ENCODE data around the gene JMJD6. TPM values are rescaled to one million over a fixed set of nuclear protein-coding genes. Genes with fewer than 3 reads are reported as not detected.
A peak's percentile ranks its signal among the peaks of the same experiment; 100 is the strongest.
"Not testable (repeated sequence)": the region's sequence is repeated elsewhere in the genome, so short reads cannot be mapped to it uniquely, and the experiment has no call there.

JMJD6 gene
- total RNA-seq, 1 experiment from 2014 or later: 28.2 TPM

- peak; percentile 89 for DNase-seq
- Histone ChIP-seq H3K9me3 (no peaks in the 10 kb centered on the region), H3K4me3 (peak within 1 kb of the TSS; percentile 99), H3K36me3 (peaks cover 58% of the 10 kb centered on the region), H3K27me3 (no peaks in the 10 kb centered on the region)
Measured at GRCh38 chr17:76726776-76727718, 641 bp upstream of the JMJD6 start, which contains the start of gene METTL23. METTL23 (plus strand) TSS chr17:76726839; CDS start chr17:76729711, 2,872 bp downstream.

DNA sequence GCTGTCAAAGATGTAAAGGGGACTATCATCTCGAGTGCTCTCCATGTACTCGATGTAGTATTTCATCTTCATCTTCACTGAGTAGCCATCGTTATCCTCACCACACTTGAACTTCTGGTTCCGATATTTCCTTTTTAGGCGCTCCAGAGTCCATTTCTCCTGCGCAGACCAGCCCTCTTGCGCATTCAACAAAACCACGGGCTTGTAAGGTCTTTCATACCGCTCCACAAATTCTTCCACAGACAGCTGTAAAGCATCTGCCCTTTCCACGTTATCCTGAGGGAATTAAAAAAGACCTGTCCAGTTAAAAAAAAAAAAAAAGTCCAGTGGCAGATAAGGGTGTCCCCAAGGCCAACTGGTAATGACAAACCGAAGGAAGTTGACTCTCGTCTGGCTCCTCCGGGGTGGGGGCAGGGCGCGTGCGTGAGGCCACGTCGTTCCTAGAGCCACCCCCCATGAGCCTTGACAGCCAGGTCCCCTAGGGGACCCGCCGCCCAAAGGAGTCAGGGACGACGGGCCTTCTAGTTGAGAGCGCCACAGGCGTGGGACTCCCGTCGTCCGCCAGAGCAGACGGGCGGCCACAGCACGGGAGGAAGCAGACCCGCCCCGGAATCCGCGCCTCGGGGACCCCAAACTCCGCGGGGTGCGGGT is 701 bp downstream of the JMJD6 start:
- H3K36me3 ChIP-seq: peaks cover 61% of the 10 kb centered on the region
- peak; percentile 54 for DNase-seq

DNA sequence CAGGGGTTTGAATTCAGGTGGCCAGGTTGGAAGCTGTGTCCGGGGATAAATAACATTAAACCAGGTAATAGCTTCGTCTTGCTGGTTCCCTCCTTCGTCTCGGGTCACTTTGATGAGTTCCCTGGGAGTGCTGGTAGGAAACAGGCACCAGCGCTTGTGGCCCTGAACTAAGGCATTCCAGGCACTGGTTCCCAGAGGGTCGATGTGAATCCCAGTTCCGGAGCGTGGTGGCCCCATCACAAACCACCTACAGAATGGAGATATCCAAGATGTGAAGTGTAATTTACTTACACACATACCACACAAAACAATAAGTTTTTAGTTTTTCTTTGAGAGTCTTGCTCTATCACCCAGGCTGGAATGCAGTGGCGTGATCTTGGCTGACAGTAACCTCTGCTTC is 2.6 kb downstream of the JMJD6 start:
- no peaks in the 10 kb centered on the region for H3K27me3 ChIP-seq
- no peak for DNase-seq
- peaks cover 67% of the 10 kb centered on the region for H3K36me3 ChIP-seq
- no peak overlapping the region for H3K4me3 ChIP-seq
- no peaks in the 10 kb centered on the region for H3K9me3 ChIP-seq

More for the DNA sequence above, 701 bp downstream of the JMJD6 start:
- Histone ChIP-seq H3K4me3 (peak overlapping the region; percentile 99), H3K9me3 (no peaks in the 10 kb centered on the region), H3K27me3 (no peaks in the 10 kb centered on the region)

GRCh38 chr17:76722977-76723376 is 3.4 kb downstream of the JMJD6 start:
- not testable (repeated sequence) for DNase-seq, H3K27me3 ChIP-seq, H3K9me3 ChIP-seq, H3K4me3 ChIP-seq
- peaks cover 73% of the 10 kb centered on the region for H3K36me3 ChIP-seq

- Histone ChIP-seq H3K9me3 (no peaks in the 10 kb centered on the region), H3K4me3 (no peak overlapping the region), H3K36me3 (peaks cover 80% of the 10 kb centered on the region), H3K27me3 (no peaks in the 10 kb centered on the region)
- no peak for DNase-seq
Measured at GRCh38 chr17:76722279-76722678, 4.1 kb downstream of the JMJD6 start.

DNA sequence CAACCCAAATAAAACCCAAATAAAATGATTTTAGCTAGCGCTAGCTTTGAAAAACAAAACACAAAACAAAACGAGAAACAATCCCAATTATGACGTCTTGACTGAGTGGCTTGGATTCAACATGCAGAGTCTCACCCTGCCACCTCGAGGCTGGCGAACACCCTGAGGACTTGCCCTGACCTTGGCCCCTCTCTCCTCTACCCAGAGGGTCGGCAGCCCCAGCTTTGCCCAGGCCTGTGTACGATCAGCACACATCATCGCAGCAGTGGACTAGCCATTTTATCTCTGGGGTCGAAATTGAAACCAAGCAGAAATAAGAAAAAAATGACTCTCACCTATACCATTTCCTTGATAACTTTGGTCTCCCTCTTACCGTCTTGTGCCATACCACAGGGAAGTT is 4.9 kb downstream of the JMJD6 start:
- peaks cover 88% of the 10 kb centered on the region for H3K36me3 ChIP-seq

GRCh38 chr17:76720941-76721340 is 5.5 kb downstream of the JMJD6 start:
- no peak overlapping the region for H3K4me3 ChIP-seq
- no peak for DNase-seq
- H3K9me3 ChIP-seq: no peaks in the 10 kb centered on the region
- no peaks in the 10 kb centered on the region for H3K27me3 ChIP-seq
- peaks cover 93% of the 10 kb centered on the region for H3K36me3 ChIP-seq

More for the DNA sequence above, 4.9 kb downstream of the JMJD6 start:
- H3K9me3 ChIP-seq: no peaks in the 10 kb centered on the region
- H3K27me3 ChIP-seq: no peaks in the 10 kb centered on the region
- H3K4me3 ChIP-seq: no peak overlapping the region
- DNase-seq: no peak

DNA sequence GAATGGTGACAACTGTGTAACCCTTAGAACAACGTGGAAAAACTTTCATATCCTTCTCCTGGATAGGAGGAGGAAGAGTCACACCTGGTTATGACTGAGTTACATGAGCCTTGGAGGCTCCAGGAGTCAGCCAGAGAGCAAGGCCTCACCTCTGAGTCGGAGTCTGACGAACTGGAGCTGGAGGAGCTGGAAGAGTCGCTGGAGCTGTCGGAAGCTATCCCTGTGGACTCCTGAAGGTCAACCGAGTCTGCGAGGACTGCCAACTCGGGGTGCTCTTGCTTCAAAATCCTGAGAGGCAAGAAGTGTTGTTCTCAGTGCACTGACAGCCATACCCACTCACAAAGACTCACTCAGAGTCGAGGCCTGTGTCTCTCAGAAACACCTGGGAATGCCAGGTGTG is 6.2 kb downstream of the JMJD6 start:
- Histone ChIP-seq H3K27me3 (no peaks in the 10 kb centered on the region), H3K9me3 (no peaks in the 10 kb centered on the region), H3K4me3 (no peak overlapping the region), H3K36me3 (peaks cover 97% of the 10 kb centered on the region)
- no peak for DNase-seq

DNA sequence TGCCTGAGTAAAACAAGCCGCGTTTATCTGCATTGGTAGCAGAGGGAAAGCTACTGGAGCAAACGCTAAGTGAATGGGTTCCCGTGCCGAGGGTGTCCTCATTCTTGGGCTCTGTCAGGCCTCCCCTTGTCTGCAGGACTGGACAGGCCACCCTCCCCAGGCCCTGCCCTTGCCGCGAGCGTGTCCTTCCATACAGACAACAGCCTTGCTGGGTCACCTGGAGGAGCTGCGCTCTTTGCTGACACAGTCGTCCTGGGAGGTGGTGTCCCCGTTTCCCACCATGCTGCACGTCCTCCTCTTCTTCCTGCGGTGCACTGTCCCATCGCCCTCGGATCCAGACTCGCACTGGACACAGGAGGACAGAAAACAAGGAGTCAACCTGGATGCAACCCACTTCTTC is 7.9 kb downstream of the JMJD6 start:
- Histone ChIP-seq H3K27me3 (no peaks in the 10 kb centered on the region), H3K36me3 (peaks cover 97% of the 10 kb centered on the region), H3K4me3 (no peak overlapping the region), H3K9me3 (peaks cover 2% of the 10 kb centered on the region; the same call in 1 of the 2 replicates)
- DNase-seq: no peak

- no peak for DNase-seq
- Histone ChIP-seq H3K4me3 (no peak overlapping the region), H3K36me3 (peaks cover 91% of the 10 kb centered on the region), H3K9me3 (peaks cover 2% of the 10 kb centered on the region; the same call in 1 of the 2 replicates), H3K27me3 (no peaks in the 10 kb centered on the region)
Measured at GRCh38 chr17:76716839-76717215, 9.6 kb downstream of the JMJD6 start.

GRCh38 chr17:76716146-76716838 is 10.1 kb downstream of the JMJD6 start:
- peaks cover 86% of the 10 kb centered on the region for H3K36me3 ChIP-seq
- peaks cover 2% of the 10 kb centered on the region; the same call in 1 of the 2 replicates for H3K9me3 ChIP-seq
- DNase-seq: peak; percentile 19
- H3K27me3 ChIP-seq: no peaks in the 10 kb centered on the region
- H3K4me3 ChIP-seq: no peak overlapping the region

DNA sequence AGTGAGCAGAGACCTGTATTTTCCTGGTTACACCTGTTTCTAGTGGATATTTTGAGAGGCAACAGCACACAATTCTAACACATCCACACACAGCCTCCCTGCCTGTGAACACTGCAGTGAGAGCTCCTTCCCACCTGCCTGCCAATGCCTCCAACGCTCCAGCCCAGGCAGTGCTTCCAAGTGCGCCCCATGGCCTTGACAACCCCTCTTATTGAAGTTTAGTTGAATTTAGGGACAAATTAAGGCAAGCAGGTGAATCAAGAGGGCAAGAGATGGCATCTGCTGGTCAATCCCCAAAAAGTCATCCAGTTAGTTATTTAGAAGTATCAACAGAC is 10.9 kb downstream of the JMJD6 start:
- Histone ChIP-seq H3K4me3 (no peak overlapping the region), H3K27me3 (no peaks in the 10 kb centered on the region), H3K9me3 (peaks cover 2% of the 10 kb centered on the region; the same call in 1 of the 2 replicates), H3K36me3 (peaks cover 78% of the 10 kb centered on the region)
- DNase-seq: no peak

- Histone ChIP-seq H3K27me3 (no peaks in the 10 kb centered on the region), H3K4me3 (no peak overlapping the region), H3K36me3 (peaks cover 73% of the 10 kb centered on the region), H3K9me3 (peaks cover 2% of the 10 kb centered on the region; the same call in 1 of the 2 replicates)
- peak; percentile 41 for DNase-seq
Measured at GRCh38 chr17:76714822-76715495, 11.4 kb downstream of the JMJD6 start.

DNA sequence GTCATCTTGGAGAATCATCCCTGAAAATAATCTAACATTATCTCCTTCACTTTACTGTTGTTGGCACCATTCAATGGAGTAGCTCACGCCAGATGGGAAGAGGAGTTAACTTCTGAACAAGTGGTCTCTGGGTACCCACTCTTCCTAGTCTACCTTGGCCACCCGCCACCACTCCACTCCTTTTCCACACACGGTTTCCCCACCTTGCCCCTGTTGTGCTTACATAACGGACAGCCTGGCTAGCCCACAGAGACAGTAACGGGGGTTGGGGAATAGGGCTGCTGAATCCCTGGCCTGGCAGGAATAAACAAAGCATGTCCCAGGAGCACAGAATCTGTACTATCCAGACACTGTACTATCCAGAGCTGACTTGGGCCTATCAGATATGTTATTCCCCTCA is 12.1 kb downstream of the JMJD6 start:
- peaks cover 2% of the 10 kb centered on the region; the same call in 1 of the 2 replicates for H3K9me3 ChIP-seq
- DNase-seq: no peak
- H3K36me3 ChIP-seq: peaks cover 69% of the 10 kb centered on the region
- H3K27me3 ChIP-seq: no peaks in the 10 kb centered on the region
- no peak overlapping the region for H3K4me3 ChIP-seq

DNA sequence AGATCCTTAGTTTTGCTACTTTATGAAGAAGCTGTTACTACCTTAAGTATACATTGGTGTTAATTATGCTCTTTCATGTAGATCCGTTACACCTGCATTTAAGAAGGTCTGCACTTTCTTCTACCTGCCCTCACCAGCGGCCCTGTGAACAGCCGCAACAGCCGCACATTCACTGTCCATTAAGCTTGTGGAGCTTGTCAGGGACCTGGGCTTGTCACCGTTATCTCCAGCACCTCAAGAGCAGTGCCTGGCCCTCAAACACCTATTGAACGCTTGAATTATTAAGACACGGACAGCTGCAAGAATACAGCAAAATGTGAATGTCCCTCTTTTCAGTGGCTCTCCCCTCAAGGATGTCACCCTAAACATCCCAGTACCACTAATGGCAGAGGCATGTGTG is 12.6 kb downstream of the JMJD6 start:
- Histone ChIP-seq H3K36me3 (peaks cover 64% of the 10 kb centered on the region), H3K27me3 (no peaks in the 10 kb centered on the region), H3K4me3 (no peak overlapping the region), H3K9me3 (peaks cover 2% of the 10 kb centered on the region; the same call in 1 of the 2 replicates)
- DNase-seq: no peak

GRCh38 chr17:76712321-76712720 is 14.1 kb downstream of the JMJD6 start:
- not testable (repeated sequence) for H3K4me3 ChIP-seq, H3K27me3 ChIP-seq, DNase-seq, H3K9me3 ChIP-seq
- peaks cover 55% of the 10 kb centered on the region for H3K36me3 ChIP-seq

All from MG63 (cell line).